SJSA1 (cell line): ENCODE results near the gene TRIM62. TPM values are rescaled to one million over a fixed set of nuclear protein-coding genes. Genes with fewer than 3 reads are reported as not detected.

Source experiments
- DNase-seq, 2 experiments: peaks; one replicate each; pipeline ENCODE4 v3.0.0-alpha.2; 2015 to 2020; ENCODE audit warnings: low spot score in 2 of 2, low read depth in 1 of 2
- H3K27ac ChIP-seq: fragments of 250-450 bp; sonication (Bioruptor Pico); 2 replicates; pipeline ENCODE4 v1.5.1; 2020; ENCODE audit warnings: mild to moderate bottlenecking, moderate library complexity
- H3K27me3 ChIP-seq: fragments of 250-450 bp; sonication (Bioruptor Pico); replicated peaks from 2 replicates; pipeline ENCODE4 v1.5.1; 2020; ENCODE audit warnings: mild to moderate bottlenecking, moderate library complexity
- H3K36me3 ChIP-seq: fragments of 250-450 bp; sonication (Bioruptor Pico); 2 replicates; pipeline ENCODE4 v1.5.1; 2020; ENCODE audit warnings: mild to moderate bottlenecking
- H3K4me1 ChIP-seq: fragments of 250-450 bp; sonication (Bioruptor Pico); replicated peaks from 2 replicates; pipeline ENCODE4 v1.6.1; 2021; ENCODE audit warnings: mild to moderate bottlenecking
- H3K4me3 ChIP-seq: fragments of 250-450 bp; sonication (Bioruptor Pico); 2 replicates; pipeline ENCODE4 v1.5.1; 2020; ENCODE audit warnings: mild to moderate bottlenecking
- H3K9me3 ChIP-seq: fragments of 250-450 bp; sonication (Bioruptor Pico); replicated peaks from 2 replicates; pipeline ENCODE4 v1.5.1; 2020; ENCODE audit warnings: mild to moderate bottlenecking
- total RNA-seq: library from RNA; depleted of rRNA; stranded (reverse); fragments of >200 nt; shearing (Covaris generic); gene quantifications from 2 replicates; pipeline ENCODE4 v1.2.3, GENCODE V29; 2014; rRNA removed

The TRIM62 gene
- 4.1 and 6.2 TPM in 2 replicates for total RNA-seq

- peak; percentile 83 to 91 for DNase-seq
- Histone ChIP-seq H3K36me3 (0 out of 2 replicates have a peak, but pooled peaks cover 5% of the 10 kb centered on the region), H3K27ac (no peak within 1 kb of the TSS)
Measured at GRCh38 chr1:33181921-33182341, at the start of gene TRIM62. Gene TRIM62 (minus strand): TSS chr1:33182043. CDS start chr1:33181432, 611 bp downstream.

GRCh38 chr1:33231166-33231565 is 49.3 kb upstream of the TRIM62 start:
- H3K27ac ChIP-seq, result no peak overlapping the region
- no peaks in the 10 kb centered on the region for H3K9me3 ChIP-seq
- no peaks in the 10 kb centered on the region for H3K4me1 ChIP-seq
- no peaks in the 10 kb centered on the region for H3K36me3 ChIP-seq
- H3K27me3 ChIP-seq, result no peaks in the 10 kb centered on the region
- no peak for DNase-seq
- no peak overlapping the region for H3K4me3 ChIP-seq

More at GRCh38 chr1:33181921-33182341, at the start of gene TRIM62:
- H3K27me3 ChIP-seq, result no peaks in the 10 kb centered on the region
- H3K9me3 ChIP-seq, result no peaks in the 10 kb centered on the region
- peaks cover 18% of the 10 kb centered on the region for H3K4me1 ChIP-seq
- peak within 1 kb of the TSS; percentile 58 for H3K4me3 ChIP-seq

GRCh38 chr1:33228935-33229487 is 47.2 kb upstream of the TRIM62 start:
- Histone ChIP-seq H3K4me1 (no peaks in the 10 kb centered on the region), H3K27ac (no peak overlapping the region)

GRCh38 chr1:33225586-33225985 is 43.7 kb upstream of the TRIM62 start:
- Histone ChIP-seq H3K4me3 (no peak overlapping the region), H3K27me3 (no peaks in the 10 kb centered on the region), H3K9me3 (no peaks in the 10 kb centered on the region), H3K27ac (no peak overlapping the region), H3K36me3 (no peaks in the 10 kb centered on the region), H3K4me1 (no peaks in the 10 kb centered on the region)
- no peak for DNase-seq

More at GRCh38 chr1:33228935-33229487, 47.2 kb upstream of the TRIM62 start:
- H3K36me3 ChIP-seq, result no peaks in the 10 kb centered on the region
- no peaks in the 10 kb centered on the region for H3K27me3 ChIP-seq
- no peak for DNase-seq
- no peaks in the 10 kb centered on the region for H3K9me3 ChIP-seq
- H3K4me3 ChIP-seq, result no peak overlapping the region

- Histone ChIP-seq H3K4me3 (no peak overlapping the region), H3K4me1 (peaks cover 9% of the 10 kb centered on the region), H3K27ac (no peak overlapping the region), H3K36me3 (no peaks in the 10 kb centered on the region), H3K27me3 (no peaks in the 10 kb centered on the region), H3K9me3 (no peaks in the 10 kb centered on the region)
- DNase-seq, result no peak
Measured at GRCh38 chr1:33224166-33224707, 42.4 kb upstream of the TRIM62 start.

- Histone ChIP-seq H3K27me3 (no peaks in the 10 kb centered on the region), H3K27ac (no peak overlapping the region), H3K9me3 (no peaks in the 10 kb centered on the region), H3K36me3 (no peaks in the 10 kb centered on the region), H3K4me3 (no peak overlapping the region), H3K4me1 (peaks cover 18% of the 10 kb centered on the region)
- no peak for DNase-seq
Measured at GRCh38 chr1:33222381-33222780, 40.5 kb upstream of the TRIM62 start.

- DNase-seq, result no peak
- no peaks in the 10 kb centered on the region for H3K9me3 ChIP-seq
- no peak overlapping the region for H3K27ac ChIP-seq
Measured at GRCh38 chr1:33221385-33221758, 39.5 kb upstream of the TRIM62 start.

GRCh38 chr1:33220676-33221384 is 39.0 kb upstream of the TRIM62 start:
- H3K27me3 ChIP-seq, result no peaks in the 10 kb centered on the region
- H3K27ac ChIP-seq, result no peak overlapping the region
- DNase-seq, result no peak
- no peaks in the 10 kb centered on the region for H3K36me3 ChIP-seq
- H3K4me3 ChIP-seq, result no peak overlapping the region
- peaks cover 18% of the 10 kb centered on the region for H3K4me1 ChIP-seq
- H3K9me3 ChIP-seq, result no peaks in the 10 kb centered on the region

More at GRCh38 chr1:33221385-33221758, 39.5 kb upstream of the TRIM62 start:
- no peaks in the 10 kb centered on the region for H3K27me3 ChIP-seq
- H3K36me3 ChIP-seq, result no peaks in the 10 kb centered on the region
- H3K4me1 ChIP-seq, result peaks cover 18% of the 10 kb centered on the region
- no peak overlapping the region for H3K4me3 ChIP-seq

GRCh38 chr1:33219886-33220661 is 38.2 kb upstream of the TRIM62 start:
- Histone ChIP-seq H3K4me3 (no peak overlapping the region), H3K27me3 (no peaks in the 10 kb centered on the region), H3K36me3 (no peaks in the 10 kb centered on the region), H3K9me3 (no peaks in the 10 kb centered on the region), H3K27ac (no peak overlapping the region), H3K4me1 (peaks cover 18% of the 10 kb centered on the region)
- DNase-seq, result peak; percentile 28 to 54

GRCh38 chr1:33211972-33212371 is 30.1 kb upstream of the TRIM62 start:
- Histone ChIP-seq H3K4me3 (no peak overlapping the region), H3K4me1 (no peaks in the 10 kb centered on the region), H3K9me3 (0 out of 2 replicates have a peak, but pooled peaks cover 4% of the 10 kb centered on the region), H3K27ac (no peak overlapping the region), H3K27me3 (no peaks in the 10 kb centered on the region; the same call in none of the 2 replicates), H3K36me3 (no peaks in the 10 kb centered on the region)
- no peak for DNase-seq

GRCh38 chr1:33206340-33206739 is 24.5 kb upstream of the TRIM62 start:
- Histone ChIP-seq H3K36me3 (no peaks in the 10 kb centered on the region), H3K4me3 (no peak overlapping the region), H3K27me3 (no peaks in the 10 kb centered on the region; the same call in none of the 2 replicates), H3K9me3 (no peaks in the 10 kb centered on the region), H3K27ac (no peak overlapping the region), H3K4me1 (no peaks in the 10 kb centered on the region)
- DNase-seq, result no peak

GRCh38 chr1:33195556-33195955 is 13.7 kb upstream of the TRIM62 start:
- Histone ChIP-seq H3K4me3 (no peak overlapping the region), H3K27me3 (peaks cover 8% of the 10 kb centered on the region), H3K36me3 (no peaks in the 10 kb centered on the region), H3K9me3 (0 out of 2 replicates have a peak, but pooled peaks cover 2% of the 10 kb centered on the region), H3K4me1 (no peaks in the 10 kb centered on the region), H3K27ac (no peak overlapping the region)
- no peak for DNase-seq

GRCh38 chr1:33191731-33192275 is 10.0 kb upstream of the TRIM62 start:
- peaks cover 8% of the 10 kb centered on the region for H3K27me3 ChIP-seq
- 0 out of 2 replicates have a peak, but pooled peaks cover 2% of the 10 kb centered on the region for H3K9me3 ChIP-seq
- H3K4me3 ChIP-seq, result no peak overlapping the region
- H3K27ac ChIP-seq, result no peak overlapping the region
- peaks cover 9% of the 10 kb centered on the region; the same call in 1 of the 2 replicates for H3K4me1 ChIP-seq
- no peak for DNase-seq
- no peaks in the 10 kb centered on the region for H3K36me3 ChIP-seq
